Endothelial cell of umbilical vein (primary cell): ENCODE measurements around the gene TSSC4. TPM values are rescaled to one million over a fixed set of nuclear protein-coding genes. Genes with fewer than 3 reads are reported as not detected.

ENCODE experiments used
- BruUV-seq: library from RNA; stranded (reverse); fragments of 400-500 nt; replicated peaks from 2 replicates; lab custom pipeline; 2021; lab: Mats Ljungman, UMichigan
- CTCF ChIA-PET: fragments of 300-600, 350-600 bp; sonication (Branson Sonifier 250); formaldehyde crosslinking; loops from one replicate; lab custom pipeline; 2021; ENCODE audit warnings: antibody characterized with exemption, inconsistent platforms; lab: Charles Lee
- POLR2A ChIA-PET: fragments of 300-600, 350-600 bp; sonication (Branson Sonifier 250); formaldehyde crosslinking; loops from one replicate; lab custom pipeline; 2021; ENCODE audit warnings: antibody characterized with exemption, inconsistent platforms; lab: Charles Lee
- DNase-seq: peaks from one replicate; pipeline ENCODE4 v3.0.0-alpha.2; 2011; ENCODE audit warnings: low read depth, low spot score
- FAIRE-seq: peaks from 2 replicates; lab custom pipeline; 2011; peaks lifted over from hg19 to GRCh38; lab: Jason Lieb, UNC
- H2AFZ ChIP-seq: 2 replicates; pipeline ENCODE4 v1.6.0; 2012; ENCODE audit warnings: low read depth, low read length, control low read depth, inconsistent platforms
- H3K27ac ChIP-seq: 2 replicates; pipeline ENCODE4 v1.5.1; 2011; ENCODE audit warnings: low read depth, mild to moderate bottlenecking, control low read depth, low read length, moderate library complexity; ENCODE audit not compliant: insufficient read depth
- H3K27me3 ChIP-seq, 2 experiments: 2 replicates each; pipeline versions ENCODE4 v1.6.0 to v1.6.1; 2011; ENCODE audit warnings: low read length in 2 of 2, mixed read lengths in 1 of 2; ENCODE audit not compliant: control insufficient read depth in 2 of 2, insufficient read depth in 2 of 2
- H3K36me3 ChIP-seq, 2 experiments: 2 replicates in 1 of 2; 3 replicates in 1 of 2; pipeline ENCODE4 v1.5.1; 2011; ENCODE audit warnings: low read length in 2 of 2, mild to moderate bottlenecking in 1 of 2, moderate library complexity in 1 of 2; ENCODE audit not compliant: control insufficient read depth in 2 of 2, insufficient read depth in 2 of 2; ENCODE audit errors: extremely low read depth in 1 of 2
- H3K4me1 ChIP-seq: 3 replicates; pipeline ENCODE4 v1.5.1; 2011; ENCODE audit warnings: mild to moderate bottlenecking, low read length; ENCODE audit not compliant: control insufficient read depth, insufficient read depth; ENCODE audit errors: extremely low read depth
- H3K4me2 ChIP-seq: 2 replicates; pipeline ENCODE4 v1.6.1; 2011; ENCODE audit warnings: low read length, control low read depth, mixed read lengths; ENCODE audit not compliant: insufficient read depth
- H3K4me3 ChIP-seq, 3 experiments: fragments of 200-600 bp in 1 of 3; sonication (generic), shearing (Covaris generic) in 1 of 3; replicated peaks in 1 of 3; 2 replicates each; pipeline ENCODE4 v1.5.1; 2011 to 2016; ENCODE audit warnings: control low read depth in 3 of 3, low read length in 3 of 3, mild to moderate bottlenecking in 2 of 3, inconsistent platforms in 1 of 3, low read depth in 1 of 3, moderate library complexity in 1 of 3; ENCODE audit not compliant: insufficient read depth in 1 of 3
- H3K79me2 ChIP-seq: 2 replicates; pipeline ENCODE4 v1.6.0; 2012; ENCODE audit warnings: low read length, inconsistent platforms; ENCODE audit not compliant: control insufficient read depth, insufficient read depth
- H3K9ac ChIP-seq: replicated peaks from 2 replicates; pipeline ENCODE3; 2011; ENCODE audit warnings: low read length, control low read depth; ENCODE audit not compliant: insufficient read depth; ENCODE audit errors: extremely low read depth
- H3K9me1 ChIP-seq: replicated peaks from 3 replicates; pipeline ENCODE4 v1.6.0; 2011; ENCODE audit warnings: mild to moderate bottlenecking, low read length; ENCODE audit not compliant: control insufficient read depth, insufficient read depth; ENCODE audit errors: extremely low read depth
- H3K9me3 ChIP-seq: replicated peaks from 2 replicates; pipeline ENCODE4 v1.5.1; 2012; ENCODE audit warnings: low read length, inconsistent platforms; ENCODE audit not compliant: control insufficient read depth, insufficient read depth
- H4K20me1 ChIP-seq: replicated peaks from 2 replicates; pipeline ENCODE3; 2011; ENCODE audit warnings: mild to moderate bottlenecking, low read length; ENCODE audit not compliant: control insufficient read depth, insufficient read depth; ENCODE audit errors: extremely low read depth
- EZH2 ChIP-seq: IDR thresholded peaks from 2 replicates; pipeline ENCODE4 v1.6.1; 2012; ENCODE audit warnings: borderline replicate concordance, low read depth, mild to moderate bottlenecking, moderate library complexity, low read length, inconsistent platforms; ENCODE audit not compliant: severe bottlenecking
- FOS ChIP-seq: IDR thresholded peaks from 2 replicates; pipeline ENCODE4 v1.6.1; 2011; ENCODE audit warnings: mild to moderate bottlenecking, low read length, moderate library complexity, borderline replicate concordance; ENCODE audit not compliant: insufficient read depth
- GATA2 ChIP-seq: IDR thresholded peaks from 2 replicates; pipeline ENCODE4 v1.7.0; 2011; ENCODE audit warnings: low read depth, mild to moderate bottlenecking, moderate library complexity, mixed read lengths, low read length; ENCODE audit not compliant: insufficient read length, insufficient read depth
- JUN ChIP-seq: IDR thresholded peaks from 2 replicates; pipeline ENCODE4 v1.6.1; 2011; ENCODE audit warnings: borderline replicate concordance, low read depth; ENCODE audit not compliant: insufficient read length, insufficient read depth
- MAX ChIP-seq: IDR thresholded peaks from 2 replicates; pipeline ENCODE4 v1.6.1; 2011; ENCODE audit not compliant: insufficient read depth, insufficient read length
- MYC ChIP-seq: IDR thresholded peaks from one replicate; pipeline ENCODE4 v1.6.1; 2011; ENCODE audit warnings: mild to moderate bottlenecking, low read depth, low read length
- POLR2A ChIP-seq: IDR thresholded peaks from 2 replicates; pipeline ENCODE4 v1.6.1; 2012; ENCODE audit warnings: low read depth, mild to moderate bottlenecking, control low read depth, low read length
- POLR2AphosphoS5 ChIP-seq: IDR thresholded peaks from 2 replicates; pipeline ENCODE4 v1.6.1; 2012; ENCODE audit warnings: low read depth, mild to moderate bottlenecking, control low read depth, low read length, moderate library complexity; ENCODE audit not compliant: insufficient read depth
- dilution Hi-C: fragments of 300-500 bp; cut with MboI; formaldehyde crosslinking; loops from one replicate; pipeline ENCODE4 v1.15.0; 2019; ENCODE audit warnings: low sequenced_read_pairs; ENCODE audit not compliant: extremely low pct_ligation_motif_present
- intact Hi-C: fragments of 100-400 bp; cut with micrococcal nuclease; formaldehyde crosslinking; loops from one replicate; pipeline ENCODE4 v1.10.0; 2022
- polyA plus RNA-seq, 4 experiments: library from polyadenylated mRNA; depleted of rRNA in 3 of 4; stranded (reverse) in 3 of 4; unstranded in 1 of 4; fragments of >200 nt; gene quantifications; 2 replicates each; pipeline versions ENCODE4 v1.2.1 to v1.2.3, GENCODE V29; 2011 to 2012; ENCODE audit warnings: missing spikeins in 1 of 4
- total RNA-seq: library from RNA; stranded (reverse); gene quantifications from 2 replicates; pipeline ENCODE4 v1.2.3, GENCODE V29; 2021
- TF ChIP-seq, protein P1 (sequence below), 2 donors: IDR thresholded peaks; 1 replicate in 1 of 2; 2 replicates in 1 of 2; pipeline ENCODE4 v1.5.1; 2011; ENCODE audit warnings: low read length in 2 of 2, mild to moderate bottlenecking in 2 of 2, moderate library complexity in 2 of 2, control low read depth in 1 of 2, inconsistent platforms in 1 of 2, low read depth in 1 of 2; ENCODE audit not compliant: insufficient read depth in 1 of 2; ENCODE audit errors: extremely low read depth in 1 of 2

The TSSC4 gene
- total and polyA plus RNA-seq, 2 donors (not counting 3 experiments of a cell fraction or from before 2014, with no cell fraction given) = 42.7 to 59.6 TPM

DNA sequence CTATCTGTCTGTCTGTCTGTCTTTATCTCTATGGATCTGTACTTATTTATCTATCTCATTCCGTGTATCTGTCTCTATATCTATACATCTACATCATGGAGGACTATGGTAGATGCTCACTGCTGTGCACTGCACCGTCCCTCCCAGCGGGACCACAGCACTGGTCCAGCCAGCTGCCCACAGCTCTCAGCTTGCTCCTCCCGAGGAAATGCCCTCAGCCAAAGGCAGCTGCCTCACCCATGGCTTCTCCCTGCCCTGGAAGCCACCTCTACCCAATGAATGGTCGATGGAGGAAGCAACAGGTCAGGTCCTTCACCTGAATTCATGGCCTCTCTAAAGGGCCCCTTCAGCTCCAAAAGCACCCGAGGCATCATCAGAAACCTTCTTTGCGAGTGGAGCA lies 38.1 kb upstream of the TSSC4 start:
- no peaks in the 10 kb centered on the region for H3K9me3 ChIP-seq
- dilution Hi-C loops (no loop called here), intact Hi-C loops (no loop called here)
- H3K27me3 ChIP-seq = no peaks in the 10 kb centered on the region
- H3K36me3 ChIP-seq = no peaks in the 10 kb centered on the region
- ChIA-PET CTCF (no interaction called here), POLR2A (no interaction called here)
- no peaks in the 10 kb centered on the region for H3K4me1 ChIP-seq
- H4K20me1 ChIP-seq = no peaks in the 10 kb centered on the region
- H3K9me1 ChIP-seq = no peaks in the 10 kb centered on the region
- no peak overlapping the region for H3K9ac ChIP-seq
- TF ChIP-seq MAX (no peak), JUN (no peak), POLR2A (no peak)
- TF ChIP-seq, protein P1, sequence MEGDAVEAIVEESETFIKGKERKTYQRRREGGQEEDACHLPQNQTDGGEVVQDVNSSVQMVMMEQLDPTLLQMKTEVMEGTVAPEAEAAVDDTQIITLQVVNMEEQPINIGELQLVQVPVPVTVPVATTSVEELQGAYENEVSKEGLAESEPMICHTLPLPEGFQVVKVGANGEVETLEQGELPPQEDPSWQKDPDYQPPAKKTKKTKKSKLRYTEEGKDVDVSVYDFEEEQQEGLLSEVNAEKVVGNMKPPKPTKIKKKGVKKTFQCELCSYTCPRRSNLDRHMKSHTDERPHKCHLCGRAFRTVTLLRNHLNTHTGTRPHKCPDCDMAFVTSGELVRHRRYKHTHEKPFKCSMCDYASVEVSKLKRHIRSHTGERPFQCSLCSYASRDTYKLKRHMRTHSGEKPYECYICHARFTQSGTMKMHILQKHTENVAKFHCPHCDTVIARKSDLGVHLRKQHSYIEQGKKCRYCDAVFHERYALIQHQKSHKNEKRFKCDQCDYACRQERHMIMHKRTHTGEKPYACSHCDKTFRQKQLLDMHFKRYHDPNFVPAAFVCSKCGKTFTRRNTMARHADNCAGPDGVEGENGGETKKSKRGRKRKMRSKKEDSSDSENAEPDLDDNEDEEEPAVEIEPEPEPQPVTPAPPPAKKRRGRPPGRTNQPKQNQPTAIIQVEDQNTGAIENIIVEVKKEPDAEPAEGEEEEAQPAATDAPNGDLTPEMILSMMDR (IDR thresholded peaks at IDR 0.05; ENCODE audit: extremely low read depth in 1 of 2, insufficient read depth in 1 of 2, low read depth in 1 of 2, low read length in 2 of 2) = no peak
- H3K79me2 ChIP-seq = no peaks in the 10 kb centered on the region
- H2AFZ ChIP-seq = no peak overlapping the region
- DNase-seq (no peak), FAIRE-seq (no peak)
- no peak overlapping the region for H3K4me3 ChIP-seq
- no peak overlapping the region for H3K4me2 ChIP-seq
- no TSS peak for BruUV-seq
- H3K27ac ChIP-seq = no peak overlapping the region

GRCh38 chr11:2363130-2363529 lies 37.4 kb upstream of the TSSC4 start:
- CTCF ChIA-PET = interaction anchor here (1.0 kb wide), 1 partner anchor 56 kb away, joined by 3 read pairs; no protein-coding TSS in a partner anchor
- FAIRE-seq = no peak
- DNase-seq = no peak
- no peaks in the 10 kb centered on the region for H3K9me3 ChIP-seq
- no peaks in the 10 kb centered on the region for H3K79me2 ChIP-seq
- H3K27ac ChIP-seq = no peak overlapping the region
- H3K4me1 ChIP-seq = no peaks in the 10 kb centered on the region
- no peak for TF ChIP-seq POLR2A
- TF ChIP-seq MYC = no peak
- TF ChIP-seq EZH2 = no peak
- no peak for TF ChIP-seq JUN
- no peak for TF ChIP-seq POLR2AphosphoS5
- no peak for TF ChIP-seq FOS
- TF ChIP-seq MAX = no peak
- TF ChIP-seq GATA2 = no peak
- TF ChIP-seq, protein P1 (IDR thresholded peaks at IDR 0.05; ENCODE audit: extremely low read depth in 1 of 2, insufficient read depth in 1 of 2, low read depth in 1 of 2, low read length in 2 of 2) = no peak
- no peak overlapping the region for H3K9ac ChIP-seq
- no peaks in the 10 kb centered on the region for H3K36me3 ChIP-seq
- no peaks in the 10 kb centered on the region for H3K9me1 ChIP-seq
- POLR2A ChIA-PET = no interaction called here
- intact Hi-C loops (no loop called here), dilution Hi-C loops (no loop called here)
- H2AFZ ChIP-seq = no peak overlapping the region
- no peaks in the 10 kb centered on the region for H3K27me3 ChIP-seq
- no peaks in the 10 kb centered on the region for H4K20me1 ChIP-seq
- no peak overlapping the region for H3K4me2 ChIP-seq
- no TSS peak for BruUV-seq
- H3K4me3 ChIP-seq = no peak overlapping the region
